Activated CD8-positive, alpha-beta T cell treated with anti-CD3 and anti-CD28 coated beads for 36 hours (primary cell): Measurements from ENCODE around the gene LYPD1. TPM values are rescaled to one million over a fixed set of nuclear protein-coding genes. Genes with fewer than 3 reads are reported as not detected.

Source experiments
- ATAC-seq: fragments of 200-7000 bp; cut with Tn5 transposase; one replicate; pipeline ENCODE4 v1.10.0; 2021; ENCODE audit warnings: mild to moderate bottlenecking, moderate library complexity
- CTCF ChIA-PET: fragments of 350-600 bp; sonication (Branson Sonifier 250); formaldehyde crosslinking; loops from one replicate; lab custom pipeline; 2021; ENCODE audit warnings: antibody characterized with exemption; lab: Charles Lee
- POLR2A ChIA-PET: fragments of 350-600 bp; sonication (Branson Sonifier 250); formaldehyde crosslinking; loops from one replicate; lab custom pipeline; 2021; ENCODE audit warnings: antibody characterized with exemption; lab: Charles Lee
- DNase-seq: peaks from one replicate; pipeline ENCODE4 v3.0.0-alpha.2; 2020
- H3K27ac Mint-ChIP-seq: one replicate; pipeline ENCODE4 v1.8.0; 2021; ENCODE audit warnings: mild to moderate bottlenecking, mixed read lengths
- H3K27me3 Mint-ChIP-seq: one replicate; pipeline ENCODE4 v1.8.0; 2021; ENCODE audit warnings: mixed read lengths
- H3K36me3 Mint-ChIP-seq: one replicate; pipeline ENCODE4 v1.8.0; 2021; ENCODE audit warnings: low read depth, mixed read lengths
- H3K4me1 Mint-ChIP-seq: one replicate; pipeline ENCODE4 v1.8.0; 2021; ENCODE audit warnings: low read depth, mixed read lengths
- H3K4me3 Mint-ChIP-seq: one replicate; pipeline ENCODE4 v1.8.0; 2021; ENCODE audit warnings: mild to moderate bottlenecking, moderate library complexity, mixed read lengths
- H3K9me3 Mint-ChIP-seq: one replicate; pipeline ENCODE4 v1.8.0; 2021; ENCODE audit warnings: mixed read lengths
- intact Hi-C: fragments of 100-400 bp; cut with micrococcal nuclease; formaldehyde crosslinking; loops from one replicate; pipeline ENCODE4 v1.10.0; 2022
- total RNA-seq, 2 experiments: library from RNA; stranded (reverse); gene quantifications; one replicate each; pipeline ENCODE4 v1.2.3, GENCODE V29; 2021
- TF ChIP-seq, protein P1 (sequence below): fragments of 200-600 bp; IDR thresholded peaks from one replicate; pipeline ENCODE4 v1.8.0; 2022; ENCODE audit warnings: antibody characterized with exemption, mild to moderate bottlenecking

Gene LYPD1
- total RNA-seq, 2 experiments from 2014 or later, result not detected

DNA sequence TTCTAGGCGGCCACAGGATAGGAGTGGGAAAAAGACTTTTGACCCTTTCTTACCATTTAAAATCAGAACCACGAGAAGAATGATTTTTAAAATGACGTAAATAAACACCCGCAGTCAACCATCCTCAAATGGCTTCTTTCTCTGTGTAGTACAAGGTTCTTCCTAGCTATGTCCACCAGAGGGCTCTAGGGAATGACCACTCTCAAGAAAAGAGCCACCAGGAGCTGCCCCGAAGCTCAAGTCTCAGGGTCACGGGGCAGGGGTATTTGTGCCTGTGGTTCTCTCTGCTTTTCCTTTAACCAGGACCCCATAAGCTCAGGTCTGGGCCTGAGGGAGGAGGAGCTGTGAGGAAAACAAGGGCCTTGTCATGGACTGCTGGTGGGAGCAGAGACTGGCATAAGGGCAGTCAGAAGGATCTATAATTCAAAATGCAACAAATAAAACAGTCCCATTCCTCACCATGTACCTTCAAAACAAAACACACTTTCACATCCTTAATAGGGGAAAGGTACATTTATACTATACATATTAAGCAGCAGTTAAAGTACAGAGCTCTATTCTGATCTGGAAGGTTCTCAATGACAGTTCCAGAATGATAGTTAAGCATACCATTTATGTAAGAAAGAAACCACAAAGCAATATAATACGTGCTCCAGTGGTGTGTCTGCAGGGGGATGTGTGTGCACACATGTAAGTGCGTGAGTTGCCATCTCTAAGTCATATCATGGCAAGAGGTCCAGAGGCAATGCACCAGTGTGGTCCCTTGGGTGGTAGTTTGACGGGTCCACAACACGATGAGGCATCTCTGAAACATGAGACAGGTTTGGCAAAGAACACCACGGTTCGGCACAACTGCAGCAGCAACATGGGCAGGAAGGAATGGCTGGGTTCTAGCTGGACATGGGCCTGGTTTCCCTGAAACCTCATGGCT, 18.6 kb downstream of the LYPD1 start:
- TF ChIP-seq, protein P1, sequence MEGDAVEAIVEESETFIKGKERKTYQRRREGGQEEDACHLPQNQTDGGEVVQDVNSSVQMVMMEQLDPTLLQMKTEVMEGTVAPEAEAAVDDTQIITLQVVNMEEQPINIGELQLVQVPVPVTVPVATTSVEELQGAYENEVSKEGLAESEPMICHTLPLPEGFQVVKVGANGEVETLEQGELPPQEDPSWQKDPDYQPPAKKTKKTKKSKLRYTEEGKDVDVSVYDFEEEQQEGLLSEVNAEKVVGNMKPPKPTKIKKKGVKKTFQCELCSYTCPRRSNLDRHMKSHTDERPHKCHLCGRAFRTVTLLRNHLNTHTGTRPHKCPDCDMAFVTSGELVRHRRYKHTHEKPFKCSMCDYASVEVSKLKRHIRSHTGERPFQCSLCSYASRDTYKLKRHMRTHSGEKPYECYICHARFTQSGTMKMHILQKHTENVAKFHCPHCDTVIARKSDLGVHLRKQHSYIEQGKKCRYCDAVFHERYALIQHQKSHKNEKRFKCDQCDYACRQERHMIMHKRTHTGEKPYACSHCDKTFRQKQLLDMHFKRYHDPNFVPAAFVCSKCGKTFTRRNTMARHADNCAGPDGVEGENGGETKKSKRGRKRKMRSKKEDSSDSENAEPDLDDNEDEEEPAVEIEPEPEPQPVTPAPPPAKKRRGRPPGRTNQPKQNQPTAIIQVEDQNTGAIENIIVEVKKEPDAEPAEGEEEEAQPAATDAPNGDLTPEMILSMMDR, result no peak
- ChIA-PET CTCF (interaction anchor here (1.2 kb wide), 1 partner anchor 1193 kb away, joined by 3 read pairs; no protein-coding TSS in a partner anchor), POLR2A (no interaction called here)
- DNase-seq (no peak), ATAC-seq (no peak)
- H3K4me1 Mint-ChIP-seq, result no peaks in the 10 kb centered on the region
- H3K27me3 Mint-ChIP-seq, result peaks cover 2% of the 10 kb centered on the region
- H3K9me3 Mint-ChIP-seq, result no peaks in the 10 kb centered on the region
- H3K27ac Mint-ChIP-seq, result no peak overlapping the region
- intact Hi-C loops, result no loop called here
- no peak overlapping the region for H3K4me3 Mint-ChIP-seq
- no peaks in the 10 kb centered on the region for H3K36me3 Mint-ChIP-seq

DNA sequence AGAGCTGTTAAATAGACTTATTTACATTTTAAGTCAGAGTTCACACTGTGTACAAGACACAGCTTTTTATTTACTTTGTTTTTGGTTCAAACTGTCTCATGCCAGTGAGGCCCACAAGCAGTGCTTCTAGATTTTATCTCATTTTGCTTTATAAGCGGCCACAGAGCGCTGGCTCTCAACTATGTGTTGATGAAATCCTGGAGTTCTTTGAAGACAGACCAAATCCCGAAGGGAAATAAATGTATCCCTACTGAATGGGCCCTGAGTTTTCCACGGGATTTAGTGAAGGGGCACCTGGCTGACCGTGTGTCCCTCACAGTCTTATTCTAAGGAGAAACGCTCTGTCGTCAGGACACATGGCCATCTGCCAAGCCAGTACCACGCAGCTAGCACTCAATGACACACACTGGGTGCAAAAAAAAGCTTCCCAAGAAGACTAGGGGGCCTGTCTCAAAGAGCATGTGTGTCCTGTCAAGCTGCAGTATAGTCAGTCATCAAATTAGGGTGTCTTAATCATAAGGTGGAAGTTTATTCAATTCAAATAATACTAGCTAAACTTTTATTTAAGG, 23.4 kb downstream of the LYPD1 start:
- intact Hi-C loops, result no loop called here
- Mint-ChIP-seq H3K27me3 (peaks cover 2% of the 10 kb centered on the region), H3K9me3 (no peaks in the 10 kb centered on the region), H3K4me3 (no peak overlapping the region), H3K27ac (no peak overlapping the region), H3K4me1 (no peaks in the 10 kb centered on the region), H3K36me3 (no peaks in the 10 kb centered on the region)
- CTCF ChIA-PET, result no interaction called here
- DNase-seq (no peak), ATAC-seq (no peak)
- POLR2A ChIA-PET, result no interaction called here
- TF ChIP-seq, protein P1, result no peak

DNA sequence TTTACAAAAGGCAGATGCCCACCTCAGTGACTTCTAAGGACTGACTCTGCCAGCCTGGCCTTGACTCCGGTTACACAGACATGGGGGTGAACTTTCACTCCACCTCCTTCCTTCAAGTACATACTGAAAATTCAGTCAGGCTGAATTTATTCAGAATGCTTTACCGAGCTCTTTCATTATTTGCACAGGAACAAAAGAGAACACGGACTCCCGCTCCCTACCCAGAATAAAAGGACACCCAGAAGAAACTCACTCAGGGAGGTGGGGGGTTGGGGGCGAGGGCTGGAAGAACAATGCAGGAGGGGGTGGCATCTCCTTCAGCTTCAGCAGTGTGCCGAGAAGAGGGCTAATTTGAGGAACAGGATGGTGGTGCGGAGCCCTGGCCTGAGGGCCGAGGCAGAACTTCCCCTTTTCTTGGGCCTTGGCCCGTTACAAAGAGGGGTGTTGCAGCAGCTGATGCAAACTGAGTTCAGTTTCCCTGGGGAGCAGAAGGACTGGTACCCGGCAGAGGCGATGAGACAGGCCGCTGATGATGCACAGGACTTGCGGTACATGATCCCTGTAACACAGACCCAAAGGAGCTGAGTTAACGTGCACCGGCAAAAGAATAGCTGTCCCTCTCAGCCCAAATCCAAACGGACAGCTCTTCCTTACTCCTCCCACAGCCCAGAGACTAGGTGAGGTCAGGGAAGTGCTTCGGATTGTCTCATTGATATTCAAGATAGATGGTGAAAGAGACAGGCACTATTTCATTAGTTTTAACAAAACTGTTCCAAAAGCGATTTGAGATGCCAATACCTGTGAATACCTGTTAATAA, 24.1 kb downstream of the LYPD1 start:
- no peaks in the 10 kb centered on the region for H3K4me1 Mint-ChIP-seq
- no peak overlapping the region for H3K27ac Mint-ChIP-seq
- TF ChIP-seq, protein P1, result no peak
- POLR2A ChIA-PET, result no interaction called here
- H3K9me3 Mint-ChIP-seq, result no peaks in the 10 kb centered on the region
- H3K27me3 Mint-ChIP-seq, result peaks cover 2% of the 10 kb centered on the region
- no peak overlapping the region for H3K4me3 Mint-ChIP-seq
- intact Hi-C loops, result no loop called here
- CTCF ChIA-PET, result no interaction called here
- H3K36me3 Mint-ChIP-seq, result no peaks in the 10 kb centered on the region
- DNase-seq, result no peak
- ATAC-seq, result no peak

DNA sequence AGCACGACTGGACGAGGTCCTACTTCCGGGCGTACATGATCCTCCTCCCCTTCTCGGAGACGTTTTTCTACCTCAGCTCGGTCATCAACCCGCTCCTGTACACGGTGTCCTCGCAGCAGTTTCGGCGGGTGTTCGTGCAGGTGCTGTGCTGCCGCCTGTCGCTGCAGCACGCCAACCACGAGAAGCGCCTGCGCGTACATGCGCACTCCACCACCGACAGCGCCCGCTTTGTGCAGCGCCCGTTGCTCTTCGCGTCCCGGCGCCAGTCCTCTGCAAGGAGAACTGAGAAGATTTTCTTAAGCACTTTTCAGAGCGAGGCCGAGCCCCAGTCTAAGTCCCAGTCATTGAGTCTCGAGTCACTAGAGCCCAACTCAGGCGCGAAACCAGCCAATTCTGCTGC, 24.8 kb downstream of the LYPD1 start:
- DNase-seq (no peak), ATAC-seq (no peak)
- H3K4me3 Mint-ChIP-seq, result no peak overlapping the region
- H3K9me3 Mint-ChIP-seq, result no peaks in the 10 kb centered on the region
- no peaks in the 10 kb centered on the region for H3K4me1 Mint-ChIP-seq
- intact Hi-C loops, result no loop called here
- no peaks in the 10 kb centered on the region for H3K36me3 Mint-ChIP-seq
- TF ChIP-seq, protein P1, result no peak
- CTCF ChIA-PET, result no interaction called here
- no peak overlapping the region for H3K27ac Mint-ChIP-seq
- POLR2A ChIA-PET, result no interaction called here
- H3K27me3 Mint-ChIP-seq, result peaks cover 2% of the 10 kb centered on the region
